GM12878 (cell line): ENCODE results near the gene MTR.

Source experiments
- CTCF ChIP-seq, 3 experiments: IDR thresholded peaks in 2 of 3; conservative IDR thresholded peaks in 1 of 3; 2 replicates each; pipeline ENCODE4 v1.5.1; 2011; ENCODE audit warnings: low read depth in 3 of 3, low read length in 3 of 3, mild to moderate bottlenecking in 3 of 3, control low read depth in 2 of 3, moderate library complexity in 2 of 3, inconsistent platforms in 1 of 3, mixed read lengths in 1 of 3; ENCODE audit not compliant: control insufficient read depth in 2 of 3, insufficient read depth in 1 of 3; ENCODE audit errors: extremely low read depth in 1 of 3
- EZH2 ChIP-seq: IDR thresholded peaks from 2 replicates; pipeline ENCODE4 v1.6.1; 2012; ENCODE audit warnings: low read depth, mild to moderate bottlenecking, control low read depth, inconsistent platforms, low read length, borderline replicate concordance; ENCODE audit not compliant: control insufficient read depth
- JUND ChIP-seq: IDR thresholded peaks from 2 replicates; pipeline ENCODE4 v1.6.1; 2012; ENCODE audit warnings: low read depth, mild to moderate bottlenecking, low read length, improper control_type of control experiment, moderate library complexity
- MXI1 ChIP-seq: fragments of 150-350 bp; IDR thresholded peaks from 2 replicates; pipeline ENCODE4 v1.6.1; 2011; ENCODE audit warnings: low read depth, mild to moderate bottlenecking, inconsistent platforms, low read length, improper control_type of control experiment
- POLR2A ChIP-seq: IDR thresholded peaks from 2 replicates; pipeline ENCODE4 v1.6.1; 2011; ENCODE audit warnings: low read depth, mild to moderate bottlenecking, low read length

GRCh38 chr1:236844499-236845271 lies 49.6 kb downstream of the MTR start:
- TF ChIP-seq JUND = no peak
- TF ChIP-seq MXI1 = no peak
- TF ChIP-seq CTCF (IDR thresholded peaks at IDR 0.05 in 2 of 3, conservative IDR thresholded peaks at IDR 0.05 in 1 of 3; ENCODE audit: control insufficient read depth in 2 of 3, extremely low read depth in 1 of 3, insufficient read depth in 1 of 3, low read depth in 3 of 3, low read length in 3 of 3) = no peak
- TF ChIP-seq EZH2 = no peak
- no peak for TF ChIP-seq POLR2A
